ENCODE results near the gene EID3. TPM values are rescaled to one million over a fixed set of nuclear protein-coding genes. Genes with fewer than 3 reads are reported as not detected.

Gene EID3
- total and polyA plus RNA-seq, 10 of the 15 experiments (the other 5 are each of a cell fraction or from before 2014, with no cell fraction given): 0.92 to 7.0 (median 4.3) TPM

DNA sequence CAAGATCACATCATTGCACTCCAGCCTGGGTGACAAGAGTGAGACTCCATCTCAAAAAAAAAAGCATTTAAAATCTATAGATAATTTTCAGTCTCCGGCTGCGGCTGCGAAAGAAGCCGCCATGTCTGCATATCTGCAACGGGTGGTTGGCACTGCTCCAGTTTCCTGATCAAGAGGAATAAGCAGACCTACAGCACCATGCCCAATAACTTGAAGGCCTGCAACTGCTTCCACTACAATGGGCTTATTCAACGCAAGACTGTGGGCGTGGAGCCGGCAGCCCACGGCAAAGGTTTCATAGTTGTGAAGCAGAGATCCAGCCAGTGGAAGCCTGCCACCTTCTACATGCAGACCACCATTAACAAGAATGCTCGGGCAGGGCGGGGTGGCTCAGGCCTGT lies 30.6 kb upstream of the EID3 start (continued):
- TF ChIP-seq, protein P1, sequence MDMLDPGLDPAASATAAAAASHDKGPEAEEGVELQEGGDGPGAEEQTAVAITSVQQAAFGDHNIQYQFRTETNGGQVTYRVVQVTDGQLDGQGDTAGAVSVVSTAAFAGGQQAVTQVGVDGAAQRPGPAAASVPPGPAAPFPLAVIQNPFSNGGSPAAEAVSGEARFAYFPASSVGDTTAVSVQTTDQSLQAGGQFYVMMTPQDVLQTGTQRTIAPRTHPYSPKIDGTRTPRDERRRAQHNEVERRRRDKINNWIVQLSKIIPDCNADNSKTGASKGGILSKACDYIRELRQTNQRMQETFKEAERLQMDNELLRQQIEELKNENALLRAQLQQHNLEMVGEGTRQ (IDR thresholded peaks at IDR 0.05; ENCODE audit: borderline replicate concordance, low read depth, low read length): no peak
- TF ChIP-seq, protein P2, sequence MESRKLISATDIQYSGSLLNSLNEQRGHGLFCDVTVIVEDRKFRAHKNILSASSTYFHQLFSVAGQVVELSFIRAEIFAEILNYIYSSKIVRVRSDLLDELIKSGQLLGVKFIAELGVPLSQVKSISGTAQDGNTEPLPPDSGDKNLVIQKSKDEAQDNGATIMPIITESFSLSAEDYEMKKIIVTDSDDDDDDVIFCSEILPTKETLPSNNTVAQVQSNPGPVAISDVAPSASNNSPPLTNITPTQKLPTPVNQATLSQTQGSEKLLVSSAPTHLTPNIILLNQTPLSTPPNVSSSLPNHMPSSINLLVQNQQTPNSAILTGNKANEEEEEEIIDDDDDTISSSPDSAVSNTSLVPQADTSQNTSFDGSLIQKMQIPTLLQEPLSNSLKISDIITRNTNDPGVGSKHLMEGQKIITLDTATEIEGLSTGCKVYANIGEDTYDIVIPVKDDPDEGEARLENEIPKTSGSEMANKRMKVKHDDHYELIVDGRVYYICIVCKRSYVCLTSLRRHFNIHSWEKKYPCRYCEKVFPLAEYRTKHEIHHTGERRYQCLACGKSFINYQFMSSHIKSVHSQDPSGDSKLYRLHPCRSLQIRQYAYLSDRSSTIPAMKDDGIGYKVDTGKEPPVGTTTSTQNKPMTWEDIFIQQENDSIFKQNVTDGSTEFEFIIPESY (IDR thresholded peaks at IDR 0.05): no peak
- no peak for TF ChIP-seq SREBF2 (IDR thresholded peaks at IDR 0.05; ENCODE audit: low read length)

DNA sequence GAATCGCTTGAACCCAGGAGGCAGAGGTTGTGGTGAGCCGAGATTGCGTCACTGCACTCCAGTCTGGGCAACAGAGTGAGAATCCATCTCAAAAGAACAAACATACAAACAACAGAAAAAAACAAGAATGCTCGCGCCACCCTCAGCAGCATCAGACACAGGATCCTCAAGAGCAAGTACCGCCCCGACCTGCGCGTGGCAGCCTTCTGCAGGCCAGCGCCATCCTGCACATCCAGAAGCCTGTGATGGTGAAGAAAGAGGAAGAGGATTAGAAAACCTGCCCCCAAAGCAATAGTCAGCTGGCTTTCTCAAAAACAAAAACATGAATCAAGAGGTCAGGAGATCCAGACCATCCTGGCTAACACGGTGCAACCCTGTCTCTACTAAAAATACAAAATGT lies 30.0 kb upstream of the EID3 start:
- ChIA-PET RAD21 (ENCODE audit: unreplicated experiment) (no interaction called here), SMC1A (ENCODE audit: uncharacterized antibody, unreplicated experiment) (interaction anchor here (1.3 kb wide), 1 partner anchor 11 kb away, joined by 3 read pairs; no protein-coding TSS in a partner anchor), CTCF (no interaction called here), POLR2A (interaction anchor here (5.8 kb wide), 1 partner anchor 14 kb away, joined by 56 read pairs; no protein-coding TSS in a partner anchor)
- Histone ChIP-seq H3K4me3 (no peak overlapping the region), H3K4me1 (ENCODE audit: control insufficient read depth, insufficient read depth, low read length) (peaks cover 11% of the 10 kb centered on the region), H3K27ac (ENCODE audit: control insufficient read depth, insufficient read depth) (no peak overlapping the region), H3K27me3 (replicated peaks in 1 of 2; ENCODE audit: control insufficient read depth in 2 of 2, insufficient read depth in 2 of 2, low read length in 1 of 2) (no peaks in the 10 kb centered on the region), H3K79me2 (ENCODE audit: control insufficient read depth, insufficient read depth, low read length) (no peaks in the 10 kb centered on the region), H3K9me3 (replicated peaks; ENCODE audit: control insufficient read depth, insufficient read depth, low read length) (no peaks in the 10 kb centered on the region), H3K36me3 (ENCODE audit: control insufficient read depth in 2 of 2, insufficient read depth in 2 of 2, low read length in 1 of 2) (no peaks in the 10 kb centered on the region), H3K4me2 (ENCODE audit: control insufficient read depth, insufficient read depth) (no peak overlapping the region), H3K9ac (ENCODE audit: control insufficient read depth, insufficient read depth, low read length) (no peak overlapping the region), H2AFZ (ENCODE audit: control insufficient read depth, low read depth, low read length) (no peak overlapping the region), H4K20me1 (ENCODE audit: control insufficient read depth, insufficient read depth) (no peaks in the 10 kb centered on the region)
- 88% methylated on average over 11 of the region's 11 CpGs for WGBS (ENCODE audit: insufficient coverage, insufficient replicate concordance, low lambda C conversion rate, missing lambda C conversion rate)
- no TSS peak for BruUV-seq (replicated peaks)
- in situ Hi-C loops (cut with MboI): no loop called here
- DNase-seq (ENCODE audit: low read depth, low spot score): no peak
- FAIRE-seq: no peak
- intact Hi-C loops (cut with micrococcal nuclease; ENCODE audit: unreplicated experiment): no loop called here
- no peak for ATAC-seq
- TF ChIP-seq SRF (IDR thresholded peaks at IDR 0.05; ENCODE audit: low read depth in 2 of 2, low read length in 2 of 2) (no peak), BCL11A (IDR thresholded peaks at IDR 0.05; ENCODE audit: low read depth, low read length) (no peak), ZZZ3 (IDR thresholded peaks at IDR 0.05; ENCODE audit: control insufficient read depth, insufficient read length, low read depth) (no peak), MEF2A (IDR thresholded peaks at IDR 0.05; ENCODE audit: insufficient read depth, low read depth, low read length) (no peak), ESRRA (IDR thresholded peaks at IDR 0.05; ENCODE audit: low read length) (no peak), MYB (IDR thresholded peaks at IDR 0.05; ENCODE audit: borderline replicate concordance, low read depth, low read length) (no peak), SIN3A (IDR thresholded peaks at IDR 0.05; ENCODE audit: low read depth, low read length) (no peak), SMAD5 (IDR thresholded peaks at IDR 0.05; ENCODE audit: low read depth) (no peak)
- TF ChIP-seq, protein P3, sequence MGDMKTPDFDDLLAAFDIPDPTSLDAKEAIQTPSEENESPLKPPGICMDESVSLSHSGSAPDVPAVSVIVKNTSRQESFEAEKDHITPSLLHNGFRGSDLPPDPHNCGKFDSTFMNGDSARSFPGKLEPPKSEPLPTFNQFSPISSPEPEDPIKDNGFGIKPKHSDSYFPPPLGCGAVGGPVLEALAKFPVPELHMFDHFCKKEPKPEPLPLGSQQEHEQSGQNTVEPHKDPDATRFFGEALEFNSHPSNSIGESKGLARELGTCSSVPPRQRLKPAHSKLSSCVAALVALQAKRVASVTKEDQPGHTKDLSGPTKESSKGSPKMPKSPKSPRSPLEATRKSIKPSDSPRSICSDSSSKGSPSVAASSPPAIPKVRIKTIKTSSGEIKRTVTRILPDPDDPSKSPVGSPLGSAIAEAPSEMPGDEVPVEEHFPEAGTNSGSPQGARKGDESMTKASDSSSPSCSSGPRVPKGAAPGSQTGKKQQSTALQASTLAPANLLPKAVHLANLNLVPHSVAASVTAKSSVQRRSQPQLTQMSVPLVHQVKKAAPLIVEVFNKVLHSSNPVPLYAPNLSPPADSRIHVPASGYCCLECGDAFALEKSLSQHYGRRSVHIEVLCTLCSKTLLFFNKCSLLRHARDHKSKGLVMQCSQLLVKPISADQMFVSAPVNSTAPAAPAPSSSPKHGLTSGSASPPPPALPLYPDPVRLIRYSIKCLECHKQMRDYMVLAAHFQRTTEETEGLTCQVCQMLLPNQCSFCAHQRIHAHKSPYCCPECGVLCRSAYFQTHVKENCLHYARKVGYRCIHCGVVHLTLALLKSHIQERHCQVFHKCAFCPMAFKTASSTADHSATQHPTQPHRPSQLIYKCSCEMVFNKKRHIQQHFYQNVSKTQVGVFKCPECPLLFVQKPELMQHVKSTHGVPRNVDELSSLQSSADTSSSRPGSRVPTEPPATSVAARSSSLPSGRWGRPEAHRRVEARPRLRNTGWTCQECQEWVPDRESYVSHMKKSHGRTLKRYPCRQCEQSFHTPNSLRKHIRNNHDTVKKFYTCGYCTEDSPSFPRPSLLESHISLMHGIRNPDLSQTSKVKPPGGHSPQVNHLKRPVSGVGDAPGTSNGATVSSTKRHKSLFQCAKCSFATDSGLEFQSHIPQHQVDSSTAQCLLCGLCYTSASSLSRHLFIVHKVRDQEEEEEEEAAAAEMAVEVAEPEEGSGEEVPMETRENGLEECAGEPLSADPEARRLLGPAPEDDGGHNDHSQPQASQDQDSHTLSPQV (IDR thresholded peaks at IDR 0.05): no peak
- TF ChIP-seq, protein P2 (IDR thresholded peaks at IDR 0.05): no peak

Data from GM12878 (cell line).